Naive B cell (primary cell): Measurements from ENCODE around the gene THOC7. TPM values are rescaled to one million over a fixed set of nuclear protein-coding genes. Genes with fewer than 3 reads are reported as not detected.

Source experiments
- ATAC-seq, 2 donors: fragments of 150-1000 bp; cut with Tn5 transposase; 2 replicates each; pipeline ENCODE4 v1.10.0; 2021; ENCODE audit warnings: low read depth in 2 of 2, mild to moderate bottlenecking in 2 of 2, moderate library complexity in 2 of 2
- DNase-seq: peaks from one replicate; pipeline ENCODE4 v3.0.0; 2022
- H3K27ac Mint-ChIP-seq, 6 donors: one replicate each; pipeline ENCODE4 v1.8.0; 2020 to 2022; ENCODE audit warnings: mild to moderate bottlenecking in 6 of 6, mixed read lengths in 6 of 6, moderate library complexity in 5 of 6, inconsistent platforms in 2 of 6
- H3K27me3 Mint-ChIP-seq, 3 donors: one replicate each; pipeline ENCODE4 v1.8.0; 2021 to 2022; ENCODE audit warnings: mixed read lengths in 3 of 3, mild to moderate bottlenecking in 1 of 3
- H3K36me3 Mint-ChIP-seq, 2 donors: one replicate each; pipeline ENCODE4 v1.8.0; 2020 to 2022; ENCODE audit warnings: mixed read lengths in 2 of 2, inconsistent platforms in 1 of 2, mild to moderate bottlenecking in 1 of 2
- H3K4me1 Mint-ChIP-seq, 3 donors: one replicate each; pipeline ENCODE4 v1.8.0; 2020 to 2022; ENCODE audit warnings: mixed read lengths in 3 of 3, inconsistent platforms in 1 of 3, mild to moderate bottlenecking in 1 of 3, moderate library complexity in 1 of 3
- H3K4me3 Mint-ChIP-seq, 8 donors: one replicate each; pipeline ENCODE4 v1.8.0; 2020 to 2022; ENCODE audit warnings: mild to moderate bottlenecking in 8 of 8, mixed read lengths in 8 of 8, moderate library complexity in 8 of 8, inconsistent platforms in 2 of 8
- H3K9me3 Mint-ChIP-seq, 7 donors: one replicate each; pipeline ENCODE4 v1.8.0; 2020 to 2022; ENCODE audit warnings: mixed read lengths in 7 of 7, mild to moderate bottlenecking in 5 of 7, inconsistent platforms in 2 of 7, moderate library complexity in 1 of 7
- polyA plus RNA-seq, 6 donors: library from polyadenylated mRNA; unstranded; fragments of 300-500 nt; fragmentation: Illumina TruSeq; gene quantifications; one replicate each; pipeline ENCODE4 v1.2.3, GENCODE V29; 2021; ENCODE audit warnings: low read depth in 6 of 6

The THOC7 gene
- polyA plus RNA-seq, 6 donors from 2014 or later = 62.0 to 113 (median 75.0) TPM

DNA sequence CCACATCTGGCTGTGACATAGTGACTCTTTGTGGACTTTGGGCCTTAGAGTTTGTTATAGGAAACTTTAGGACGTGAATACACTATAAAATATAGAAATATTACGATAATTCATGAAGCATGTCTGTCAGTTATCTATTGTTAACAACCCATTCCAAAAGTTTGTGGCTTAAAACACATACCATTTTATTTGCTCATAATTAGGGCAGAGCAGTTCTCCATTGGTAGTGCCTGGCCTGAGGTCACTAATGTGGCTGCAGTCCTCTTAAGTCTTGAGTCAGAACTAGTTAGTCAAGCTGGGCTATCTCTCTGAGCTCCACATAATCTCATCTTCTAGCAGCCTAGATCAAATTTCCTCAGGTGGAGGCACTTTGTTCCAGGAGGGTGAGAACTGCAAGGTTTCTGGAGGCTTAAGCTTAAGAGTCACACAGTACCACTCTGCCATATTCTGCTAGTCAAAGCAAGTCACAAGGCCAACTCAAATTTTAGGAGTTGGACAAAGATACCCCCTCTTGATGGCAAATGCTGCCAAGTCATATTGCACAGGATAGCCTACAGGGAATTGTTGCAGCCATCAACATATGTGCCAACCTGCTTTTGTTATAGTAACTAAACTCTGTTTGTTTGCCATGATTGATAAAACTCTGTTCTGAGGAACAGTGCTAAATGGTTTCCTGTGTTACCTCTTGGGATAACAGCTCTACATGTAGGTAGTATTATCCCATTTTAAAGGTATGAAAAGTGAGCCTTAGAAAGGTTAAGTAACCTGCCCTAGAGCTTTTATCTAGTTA is 8.7 kb upstream of the THOC7 start:
- peaks cover 32 to 59% (median 56%) of the 10 kb centered on the region in 3 donors for H3K4me1 Mint-ChIP-seq
- H3K27me3 Mint-ChIP-seq = no peaks in the 10 kb centered on the region
- H3K4me3 Mint-ChIP-seq = no peak overlapping the region
- H3K36me3 Mint-ChIP-seq = no peaks in the 10 kb centered on the region
- peak overlapping the region in 1 of 6 donors; percentile 32 for H3K27ac Mint-ChIP-seq
- no peaks in the 10 kb centered on the region for H3K9me3 Mint-ChIP-seq
- ATAC-seq (no peak), DNase-seq (no peak)

DNA sequence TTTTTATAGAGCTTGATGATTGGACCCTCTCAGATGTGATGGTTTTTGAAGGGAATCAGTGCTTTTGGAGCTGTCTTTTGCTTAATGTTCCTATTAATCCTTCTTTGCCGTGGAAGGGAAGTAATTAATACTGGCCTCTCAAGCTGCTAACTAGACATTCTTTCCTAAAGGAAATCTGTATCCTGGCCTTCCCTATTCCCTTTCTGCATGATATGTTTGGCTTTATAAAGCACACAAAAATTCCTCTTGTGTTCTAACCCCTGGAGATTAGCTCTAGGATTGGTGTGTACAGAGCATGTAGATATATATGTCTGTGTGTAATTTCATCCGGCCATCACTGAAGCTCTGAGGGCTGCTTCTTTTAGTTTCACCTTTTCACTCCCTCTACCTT is 7.0 kb upstream of the THOC7 start:
- no peak for ATAC-seq
- H3K4me1 Mint-ChIP-seq = peaks cover 29 to 56% (median 49%) of the 10 kb centered on the region in 3 donors

DNA sequence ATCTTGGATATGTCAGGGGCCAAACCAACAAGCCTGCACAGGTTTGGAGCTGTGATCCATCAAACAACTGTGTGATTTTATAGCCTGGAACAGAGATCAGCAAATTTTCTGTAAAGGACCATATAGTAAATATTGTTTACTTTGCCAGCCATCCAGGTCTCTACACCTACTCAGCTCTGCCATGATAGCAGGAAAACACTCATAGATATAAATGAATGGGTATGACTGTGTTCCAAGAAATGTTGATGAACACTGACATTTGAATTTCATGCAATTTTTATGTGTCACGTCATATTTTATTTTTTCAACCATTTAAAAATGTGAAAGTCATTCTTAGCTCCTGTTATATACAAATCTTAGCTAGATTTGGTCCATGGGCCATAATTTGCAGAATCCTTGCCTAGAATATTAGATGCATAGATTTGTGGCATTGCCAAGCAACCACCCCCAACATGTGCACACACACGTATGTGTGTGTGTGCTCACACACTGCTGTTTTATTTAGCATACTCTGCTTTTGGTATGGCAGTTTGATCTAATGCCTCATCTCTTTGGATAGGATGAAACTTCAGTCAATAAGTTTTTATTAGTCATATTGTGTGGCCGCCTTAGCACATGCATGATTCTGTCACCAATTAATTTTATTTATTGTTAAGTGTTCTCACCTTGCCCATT is 6.5 kb upstream of the THOC7 start:
- peaks cover 29 to 55% (median 47%) of the 10 kb centered on the region in 3 donors for H3K4me1 Mint-ChIP-seq
- no peak for DNase-seq
- H3K36me3 Mint-ChIP-seq = no peaks in the 10 kb centered on the region
- H3K27me3 Mint-ChIP-seq = no peaks in the 10 kb centered on the region
- H3K4me3 Mint-ChIP-seq = peak overlapping the region in 1 of 8 donors; percentile 41
- no peak for ATAC-seq
- no peaks in the 10 kb centered on the region for H3K9me3 Mint-ChIP-seq
- H3K27ac Mint-ChIP-seq = peak overlapping the region in 2 of 6 donors; percentile 16 to 50

More for the DNA sequence above, 7.0 kb upstream of the THOC7 start:
- Mint-ChIP-seq H3K9me3 (no peaks in the 10 kb centered on the region), H3K27ac (peak overlapping the region in 1 of 6 donors; percentile 50), H3K4me3 (peak overlapping the region in 1 of 8 donors; percentile 13), H3K27me3 (no peaks in the 10 kb centered on the region), H3K36me3 (no peaks in the 10 kb centered on the region)
- DNase-seq = no peak

DNA sequence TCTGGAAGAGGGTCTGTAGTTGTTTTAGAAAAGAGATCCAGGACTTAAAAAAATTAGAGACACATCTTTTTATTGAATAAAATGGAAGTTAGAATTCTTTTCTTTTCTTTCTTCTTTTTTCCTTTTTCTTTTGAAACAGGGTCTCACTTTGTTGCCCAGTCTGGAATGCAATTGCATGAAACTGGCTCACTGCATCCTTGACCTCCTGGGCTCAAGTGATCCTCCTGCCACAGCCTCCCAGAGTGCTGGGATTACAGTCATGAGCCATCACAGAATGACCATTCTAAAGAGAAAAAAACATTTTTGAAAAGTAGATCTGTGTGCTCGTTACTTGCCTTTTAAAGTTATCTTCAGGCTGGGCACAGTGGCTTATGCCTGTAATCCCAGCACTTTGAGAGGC is 3.6 kb upstream of the THOC7 start:
- H3K27me3 Mint-ChIP-seq = no peaks in the 10 kb centered on the region
- H3K4me3 Mint-ChIP-seq = no peak overlapping the region
- H3K9me3 Mint-ChIP-seq = no peaks in the 10 kb centered on the region
- no peaks in the 10 kb centered on the region for H3K36me3 Mint-ChIP-seq
- H3K4me1 Mint-ChIP-seq = peaks cover 34 to 54% (median 51%) of the 10 kb centered on the region in 3 donors
- peak overlapping the region in 2 of 6 donors; percentile 35 to 67 for H3K27ac Mint-ChIP-seq
- ATAC-seq (no peak), DNase-seq (no peak)

DNA sequence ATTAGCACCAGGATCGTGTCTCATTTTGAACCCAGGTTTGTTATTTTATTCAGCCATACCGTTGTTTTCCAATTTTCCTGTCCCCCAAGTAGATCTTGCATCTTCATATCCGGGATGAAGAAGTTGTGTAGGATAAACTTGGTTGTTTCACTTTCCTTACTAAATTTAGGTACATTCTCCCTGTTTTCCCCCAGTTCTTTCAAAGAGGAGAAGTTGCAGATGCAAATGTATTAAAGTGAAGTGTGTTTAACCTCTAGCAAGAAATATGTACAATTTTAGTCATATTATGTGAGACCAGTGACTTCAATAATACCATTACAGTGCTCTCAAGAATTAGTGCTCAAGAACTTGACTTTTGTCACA is 1.3 kb upstream of the THOC7 start:
- H3K4me3 Mint-ChIP-seq = peak overlapping the region; percentile 87 to 98 (median 96)
- ATAC-seq (no peak), DNase-seq (no peak)
- H3K4me1 Mint-ChIP-seq = peaks cover 23 to 54% (median 45%) of the 10 kb centered on the region in 3 donors
- peak overlapping the region; percentile 92 to 97 (median 94) for H3K27ac Mint-ChIP-seq
- no peaks in the 10 kb centered on the region for H3K9me3 Mint-ChIP-seq
- no peaks in the 10 kb centered on the region for H3K27me3 Mint-ChIP-seq
- no peaks in the 10 kb centered on the region for H3K36me3 Mint-ChIP-seq

DNA sequence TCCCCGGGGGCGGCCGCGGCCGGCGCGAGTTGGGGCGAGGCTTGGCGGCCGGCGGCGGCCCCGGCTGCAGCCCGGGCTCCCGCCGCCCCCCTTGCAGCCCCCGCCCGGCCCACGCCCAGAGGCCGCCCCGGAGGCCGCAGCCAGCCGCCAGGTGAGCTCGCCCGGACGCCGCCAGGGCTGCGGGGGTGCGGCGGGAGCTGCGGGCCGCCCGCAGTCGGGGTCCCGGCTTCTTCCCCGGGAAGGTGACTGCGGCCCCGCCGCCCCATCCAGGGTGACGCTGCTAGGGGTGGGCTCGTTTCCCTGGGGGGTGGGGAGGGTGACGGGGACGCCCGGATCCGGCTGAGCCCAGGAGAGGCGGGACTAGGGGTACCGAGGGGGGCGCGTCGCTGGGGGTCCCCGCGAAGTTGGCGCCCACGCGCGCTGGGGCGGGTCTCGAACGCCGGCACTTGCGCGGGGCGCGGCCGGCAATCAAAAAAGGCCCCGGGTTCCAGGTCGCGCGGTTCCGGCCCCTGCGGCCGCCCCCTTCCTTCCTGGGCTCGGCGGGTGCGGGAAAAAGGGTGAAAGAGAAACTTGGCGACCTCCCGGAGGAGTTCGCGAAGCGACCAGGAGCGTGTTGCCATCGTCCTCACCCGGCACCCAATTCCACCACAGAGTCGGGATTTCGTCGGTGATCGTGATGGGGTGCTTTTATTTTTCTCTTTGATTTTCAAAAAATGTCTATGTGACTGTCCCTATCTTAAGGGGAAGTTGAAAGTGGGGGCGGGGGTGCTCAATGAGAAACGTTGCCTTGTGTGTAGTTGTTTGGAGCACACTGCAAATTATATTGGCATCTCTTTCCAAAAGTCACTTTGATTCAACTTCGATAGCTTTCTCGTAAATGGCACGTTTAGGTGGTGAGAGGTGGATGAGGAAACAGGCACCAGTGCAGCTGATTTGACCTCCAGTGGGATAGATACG is 681 bp upstream of the THOC7 start:
- H3K27me3 Mint-ChIP-seq = no peaks in the 10 kb centered on the region
- DNase-seq = peak; percentile 58
- H3K27ac Mint-ChIP-seq = peak overlapping the region; percentile 92 to 97 (median 94)
- peak; percentile 62 for ATAC-seq
- H3K9me3 Mint-ChIP-seq = no peaks in the 10 kb centered on the region
- peaks cover 27 to 58% (median 44%) of the 10 kb centered on the region in 3 donors for H3K4me1 Mint-ChIP-seq
- H3K4me3 Mint-ChIP-seq = peak overlapping the region; percentile 87 to 98 (median 96)
- H3K36me3 Mint-ChIP-seq = no peaks in the 10 kb centered on the region

DNA sequence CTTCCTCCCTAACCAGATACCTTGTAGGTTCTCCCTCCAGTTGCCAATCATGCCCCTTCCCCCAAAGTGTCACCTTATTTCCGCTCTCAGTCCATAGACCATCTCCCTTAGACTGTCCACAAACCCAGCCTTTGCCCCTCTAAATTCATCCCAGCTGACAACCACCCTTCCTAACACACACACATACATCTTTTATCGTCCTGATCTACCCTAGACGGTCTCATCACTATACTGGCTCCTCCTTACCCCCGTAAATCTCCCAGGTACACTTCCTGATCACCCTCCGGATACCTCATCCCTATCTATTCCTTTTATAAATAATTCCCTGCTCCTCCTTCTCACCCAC is 828 bp downstream of the THOC7 start:
- Mint-ChIP-seq H3K4me1 (peaks cover 34 to 53% (median 42%) of the 10 kb centered on the region in 3 donors), H3K4me3 (peak overlapping the region; percentile 85 to 98 (median 92)), H3K27ac (peak overlapping the region; percentile 77 to 98 (median 93)), H3K9me3 (no peaks in the 10 kb centered on the region), H3K27me3 (no peaks in the 10 kb centered on the region), H3K36me3 (no peaks in the 10 kb centered on the region)
- no peak for ATAC-seq
- DNase-seq = peak; percentile 3

DNA sequence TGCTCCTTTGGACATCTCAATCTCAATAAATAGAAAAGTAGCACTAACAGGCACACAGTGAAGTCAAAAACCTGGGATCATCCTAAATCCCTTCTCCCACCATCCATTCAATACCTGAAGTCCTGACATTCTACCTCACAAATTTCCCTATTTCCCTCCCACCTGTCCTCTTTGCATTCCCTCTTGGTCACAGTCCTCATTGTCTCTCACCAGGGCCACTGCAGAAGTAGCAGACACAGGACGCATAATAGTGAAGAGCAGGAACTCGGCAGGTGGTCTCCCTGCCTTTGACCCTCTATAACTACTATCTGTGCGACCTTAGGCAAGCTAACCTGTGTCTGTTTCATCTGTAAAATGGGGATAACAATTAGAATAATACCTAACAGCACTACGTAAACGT is 2.3 kb downstream of the THOC7 start:
- DNase-seq = no peak
- H3K27ac Mint-ChIP-seq = no peak overlapping the region
- H3K36me3 Mint-ChIP-seq = no peaks in the 10 kb centered on the region
- no peaks in the 10 kb centered on the region for H3K27me3 Mint-ChIP-seq
- peak overlapping the region in 3 of 8 donors; percentile 23 to 85 (median 23) for H3K4me3 Mint-ChIP-seq
- H3K9me3 Mint-ChIP-seq = no peaks in the 10 kb centered on the region
- ATAC-seq = no peak
- peaks cover 34 to 46% (median 42%) of the 10 kb centered on the region in 3 donors for H3K4me1 Mint-ChIP-seq

DNA sequence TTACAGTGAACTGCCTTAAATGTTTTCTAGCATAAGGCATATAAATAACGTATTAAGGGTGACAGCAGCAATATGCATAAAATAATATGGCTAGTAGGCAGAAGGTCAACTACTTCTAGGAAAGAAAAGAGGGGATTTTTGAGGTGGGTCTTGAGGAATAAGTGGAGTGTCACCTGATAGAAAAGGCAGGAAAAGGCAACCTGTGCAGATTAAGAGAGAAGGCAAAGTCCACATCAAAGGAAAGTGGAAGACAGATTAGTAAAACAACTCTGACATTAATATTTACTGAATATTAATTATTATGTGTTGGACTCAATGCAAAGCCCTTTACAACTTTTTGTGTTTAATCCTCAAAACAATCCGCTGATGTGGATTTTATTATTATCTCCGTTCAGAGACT is 2.8 kb downstream of the THOC7 start:
- no peak for ATAC-seq
- Mint-ChIP-seq H3K9me3 (no peaks in the 10 kb centered on the region), H3K27me3 (no peaks in the 10 kb centered on the region), H3K4me1 (peaks cover 34 to 43% (median 42%) of the 10 kb centered on the region in 3 donors), H3K4me3 (peak overlapping the region in 2 of 8 donors; percentile 5 to 85), H3K36me3 (no peaks in the 10 kb centered on the region), H3K27ac (peak overlapping the region in 1 of 6 donors; percentile 74)
- no peak for DNase-seq

DNA sequence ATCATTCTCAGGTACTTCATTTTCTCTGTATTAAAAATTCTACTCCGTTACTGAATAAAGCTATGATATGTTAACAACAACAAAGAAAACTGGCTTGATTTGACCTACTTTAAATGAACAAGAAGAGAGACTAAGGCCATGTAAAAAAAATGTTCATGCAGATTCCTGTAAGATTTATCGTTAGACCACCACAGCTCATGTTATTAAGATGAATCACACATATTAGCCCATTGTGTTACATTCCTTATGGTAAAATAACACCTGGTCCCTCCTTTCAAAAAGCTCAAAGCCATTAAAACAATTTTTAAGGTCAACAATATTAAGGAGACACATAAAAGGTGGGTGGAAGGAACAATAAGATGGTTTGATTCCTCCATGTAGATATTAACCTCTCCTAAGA is 6.3 kb downstream of the THOC7 start:
- DNase-seq = no peak
- H3K36me3 Mint-ChIP-seq = no peaks in the 10 kb centered on the region

DNA sequence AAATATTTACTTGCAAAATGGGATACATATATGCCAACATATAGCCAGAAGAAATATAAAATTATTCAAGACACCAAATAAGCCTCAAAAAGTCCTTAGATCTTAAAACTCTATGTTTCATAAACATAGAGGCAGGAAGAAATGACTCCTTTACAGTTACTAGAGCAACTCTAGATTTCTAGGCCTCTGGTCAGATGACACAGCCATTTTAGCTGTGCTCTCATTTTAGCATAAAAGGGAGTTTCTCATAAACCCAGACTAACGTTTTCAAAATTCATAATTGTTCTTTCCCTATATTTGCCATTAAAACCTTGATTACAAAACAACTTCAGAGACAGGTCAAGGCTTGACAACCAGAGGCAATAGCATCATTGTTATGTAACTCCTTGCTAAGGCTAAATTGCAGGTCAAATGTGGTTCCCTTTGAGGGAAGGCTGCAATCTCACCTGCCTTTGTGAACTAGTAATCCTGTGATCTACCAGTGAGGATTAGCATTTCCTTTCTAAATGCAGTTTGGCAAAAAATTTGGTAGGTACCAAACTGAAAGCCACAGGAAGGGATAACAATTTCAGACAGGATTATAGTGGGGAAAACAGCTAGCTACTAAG is 8.2 kb downstream of the THOC7 start:
- DNase-seq (no peak), ATAC-seq (no peak)
- no peaks in the 10 kb centered on the region for H3K9me3 Mint-ChIP-seq
- H3K36me3 Mint-ChIP-seq = no peaks in the 10 kb centered on the region
- H3K4me3 Mint-ChIP-seq = no peak overlapping the region
- H3K27ac Mint-ChIP-seq = no peak overlapping the region
- peaks cover 9 to 19% (median 15%) of the 10 kb centered on the region in 3 donors for H3K4me1 Mint-ChIP-seq
- no peaks in the 10 kb centered on the region for H3K27me3 Mint-ChIP-seq

More for the DNA sequence above, 6.3 kb downstream of the THOC7 start:
- Mint-ChIP-seq H3K4me1 (peaks cover 18 to 25% (median 24%) of the 10 kb centered on the region in 3 donors), H3K9me3 (no peaks in the 10 kb centered on the region), H3K27ac (no peak overlapping the region), H3K27me3 (no peaks in the 10 kb centered on the region), H3K4me3 (no peak overlapping the region)
- ATAC-seq = no peak

DNA sequence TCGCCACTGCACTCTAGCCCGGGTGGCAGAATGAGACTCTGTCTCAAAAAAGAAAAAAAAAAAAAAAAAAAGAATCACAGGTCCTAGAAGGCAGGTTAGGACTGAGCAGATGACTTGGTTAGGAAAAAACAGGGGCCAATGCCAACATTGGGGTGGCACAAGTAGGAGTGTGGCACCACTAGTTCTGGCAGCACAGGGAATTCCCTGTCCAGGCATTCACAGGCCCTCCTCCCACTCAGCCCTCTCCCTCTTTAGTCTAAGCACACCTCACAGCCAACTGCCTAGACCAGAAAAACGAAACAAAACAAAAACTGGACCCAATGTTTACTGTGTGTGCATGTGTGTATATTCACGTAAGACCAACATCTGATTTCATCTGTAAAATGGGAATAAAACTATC is 10.5 kb downstream of the THOC7 start:
- DNase-seq = no peak
- Mint-ChIP-seq H3K9me3 (no peaks in the 10 kb centered on the region), H3K36me3 (no peaks in the 10 kb centered on the region), H3K27me3 (no peaks in the 10 kb centered on the region), H3K27ac (peak overlapping the region in 1 of 6 donors; percentile 67), H3K4me3 (no peak overlapping the region), H3K4me1 (peaks cover 0 to 11% (median 5%) of the 10 kb centered on the region in 3 donors)
- no peak for ATAC-seq

DNA sequence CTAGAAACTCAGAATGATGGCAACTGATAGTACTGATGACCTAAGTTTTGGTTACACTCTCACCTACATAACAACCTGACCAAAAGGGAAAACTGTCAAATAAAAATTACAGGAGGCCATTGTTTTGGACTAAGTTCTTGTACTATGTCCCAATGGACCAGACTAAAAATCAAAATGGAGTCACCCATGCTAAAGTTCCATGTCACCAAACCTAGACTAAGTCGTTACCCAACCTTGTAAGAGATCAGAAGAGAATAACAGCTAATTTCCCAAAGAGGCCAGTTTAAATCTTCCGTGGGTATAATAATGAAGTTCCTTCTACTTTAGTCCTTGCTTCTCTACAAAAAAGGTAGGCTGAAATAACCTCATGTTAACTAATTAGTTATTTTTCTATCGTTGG is 12.3 kb downstream of the THOC7 start:
- Mint-ChIP-seq H3K4me1 (peaks cover 0 to 11% (median 5%) of the 10 kb centered on the region in 3 donors), H3K4me3 (no peak overlapping the region), H3K27me3 (no peaks in the 10 kb centered on the region), H3K27ac (no peak overlapping the region), H3K9me3 (no peaks in the 10 kb centered on the region), H3K36me3 (no peaks in the 10 kb centered on the region)
- no peak for DNase-seq
- ATAC-seq = no peak
